ENCODE data around the gene CAVIN3.

DNA sequence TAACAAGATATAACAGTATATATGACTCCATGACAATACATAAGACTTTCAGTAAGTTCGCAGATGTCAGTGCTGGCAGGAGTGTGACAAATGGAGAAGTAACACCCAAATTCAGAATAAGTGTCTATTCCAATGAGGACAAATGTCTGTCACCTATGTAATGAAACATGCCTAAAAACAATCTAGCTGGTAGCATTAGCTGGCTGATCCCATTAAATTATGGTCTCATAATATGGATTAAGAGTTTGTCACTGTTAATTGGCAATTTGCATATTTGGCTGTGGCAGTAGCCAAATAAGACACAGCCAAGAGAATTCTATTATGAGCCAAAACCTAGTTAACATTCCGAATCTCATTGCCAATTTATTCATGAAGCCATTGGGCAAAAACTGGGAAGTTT lies 30.2 kb upstream of the CAVIN3 start:
- TF ChIP-seq, protein P1, sequence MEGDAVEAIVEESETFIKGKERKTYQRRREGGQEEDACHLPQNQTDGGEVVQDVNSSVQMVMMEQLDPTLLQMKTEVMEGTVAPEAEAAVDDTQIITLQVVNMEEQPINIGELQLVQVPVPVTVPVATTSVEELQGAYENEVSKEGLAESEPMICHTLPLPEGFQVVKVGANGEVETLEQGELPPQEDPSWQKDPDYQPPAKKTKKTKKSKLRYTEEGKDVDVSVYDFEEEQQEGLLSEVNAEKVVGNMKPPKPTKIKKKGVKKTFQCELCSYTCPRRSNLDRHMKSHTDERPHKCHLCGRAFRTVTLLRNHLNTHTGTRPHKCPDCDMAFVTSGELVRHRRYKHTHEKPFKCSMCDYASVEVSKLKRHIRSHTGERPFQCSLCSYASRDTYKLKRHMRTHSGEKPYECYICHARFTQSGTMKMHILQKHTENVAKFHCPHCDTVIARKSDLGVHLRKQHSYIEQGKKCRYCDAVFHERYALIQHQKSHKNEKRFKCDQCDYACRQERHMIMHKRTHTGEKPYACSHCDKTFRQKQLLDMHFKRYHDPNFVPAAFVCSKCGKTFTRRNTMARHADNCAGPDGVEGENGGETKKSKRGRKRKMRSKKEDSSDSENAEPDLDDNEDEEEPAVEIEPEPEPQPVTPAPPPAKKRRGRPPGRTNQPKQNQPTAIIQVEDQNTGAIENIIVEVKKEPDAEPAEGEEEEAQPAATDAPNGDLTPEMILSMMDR (IDR thresholded peaks at IDR 0.05), result no peak
- no peak for TF ChIP-seq EZH2 (IDR thresholded peaks at IDR 0.05; ENCODE audit: borderline replicate concordance, insufficient read depth, low read depth, low read length, poor library complexity, severe bottlenecking)
